HG03135 (cell line): ENCODE measurements around the gene NAALADL1.
A peak's percentile ranks its signal among the peaks of the same experiment; 100 is the strongest.
"Not testable (repeated sequence)": the region's sequence is repeated elsewhere in the genome, so short reads cannot be mapped to it uniquely, and the experiment has no call there.

Source experiments
- ATAC-seq: cut with Tn5 transposase; IDR thresholded peaks from one replicate; pipeline ENCODE4 v1.9.1; 2021; ENCODE audit warnings: mild to moderate bottlenecking, moderate library complexity; ENCODE audit not compliant: unreplicated experiment

NAALADL1 gene

DNA sequence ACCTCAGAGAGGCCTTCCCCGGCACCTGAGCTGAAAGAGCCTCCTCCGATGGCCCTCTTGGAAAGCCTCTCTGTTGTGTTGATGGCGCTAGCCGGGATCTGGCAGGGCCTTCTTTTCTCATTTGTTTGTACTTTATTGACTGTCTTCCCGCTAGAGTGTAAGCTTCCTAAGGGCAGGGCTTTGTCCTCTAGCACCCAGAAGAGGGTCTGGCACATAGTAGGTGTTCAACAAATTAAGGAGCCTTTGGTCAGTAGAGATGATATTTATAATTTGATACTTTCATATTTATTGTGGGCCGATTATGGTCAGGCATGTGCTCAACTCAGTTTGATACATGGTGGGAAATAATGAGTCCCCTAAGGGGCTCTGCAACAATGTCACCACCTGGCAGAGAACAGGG lies 40.4 kb downstream of the NAALADL1 start:
- no peak for ATAC-seq

DNA sequence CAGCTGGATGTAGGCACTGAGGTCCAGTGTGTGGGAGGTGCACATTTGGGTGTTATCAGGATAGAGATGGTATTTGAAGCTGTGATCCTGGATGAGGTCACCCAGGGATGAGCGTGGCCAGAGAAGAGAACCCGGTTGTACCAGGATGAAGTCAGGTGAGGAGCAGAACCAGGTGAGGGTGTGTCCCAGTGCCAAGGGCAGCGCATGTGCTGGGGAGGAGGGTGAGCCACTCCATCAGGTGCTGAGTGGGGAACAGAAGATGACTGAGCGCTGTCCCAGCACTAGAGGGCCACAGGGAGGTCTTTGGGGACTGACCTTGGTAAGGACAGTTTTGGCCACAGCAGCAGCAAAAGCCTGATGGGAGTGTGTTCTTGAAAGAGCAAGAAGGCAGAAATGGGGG lies 41.6 kb downstream of the NAALADL1 start:
- ATAC-seq = no peak

GRCh38 chr11:65014726-65015227 lies 43.6 kb downstream of the NAALADL1 start:
- no peak for ATAC-seq

DNA sequence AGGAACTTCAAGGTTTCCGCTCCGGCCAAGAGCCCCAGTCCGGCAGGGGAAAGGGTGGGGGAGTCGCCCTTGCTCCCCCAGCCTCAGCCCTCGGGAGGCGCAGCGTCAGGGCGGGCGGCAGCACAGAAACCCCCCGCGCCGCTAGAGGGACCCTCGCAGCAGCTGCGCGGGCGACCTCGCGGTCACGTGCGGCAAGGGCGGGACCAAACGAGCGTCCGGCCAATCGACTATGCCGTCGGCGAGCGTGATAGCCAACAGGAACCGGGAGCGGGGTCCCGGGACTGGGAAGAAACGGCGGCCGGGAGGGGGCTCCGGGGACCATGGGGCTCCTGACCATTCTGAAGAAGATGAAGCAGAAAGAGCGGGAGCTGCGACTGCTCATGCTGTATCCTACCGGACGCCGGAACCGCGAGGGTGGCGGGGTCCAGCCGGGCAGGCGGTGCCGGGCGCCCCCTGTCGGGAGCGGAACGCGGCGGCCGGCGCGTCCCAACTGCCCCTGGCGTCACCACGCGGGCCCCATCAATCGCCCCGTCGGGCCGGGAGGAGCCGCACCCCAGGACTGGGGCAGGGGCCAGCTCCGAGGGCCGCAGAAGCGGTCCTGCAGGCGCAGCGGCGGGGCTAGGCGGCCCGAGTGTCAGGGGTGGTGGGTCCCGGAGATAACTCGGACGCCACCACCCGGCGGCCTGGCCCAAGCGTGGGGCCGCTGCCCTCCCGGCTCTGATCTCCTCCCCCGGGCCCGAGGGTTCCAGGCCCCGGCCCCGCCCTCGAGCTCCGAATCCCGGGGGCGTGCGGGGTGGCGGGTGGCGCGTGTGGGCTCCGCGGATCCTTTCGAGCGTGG lies 44.2 kb downstream of the NAALADL1 start, which contains the start of gene ARL2:
TSS of gene ARL2 (plus strand) at position 273 of the 838 bp plus-strand sequence. CDS start at position 321, 48 bp downstream.
- peak; percentile 77 for ATAC-seq

GRCh38 chr11:65013130-65013887 lies 45.0 kb downstream of the NAALADL1 start:
- peak; percentile 66 for ATAC-seq

DNA sequence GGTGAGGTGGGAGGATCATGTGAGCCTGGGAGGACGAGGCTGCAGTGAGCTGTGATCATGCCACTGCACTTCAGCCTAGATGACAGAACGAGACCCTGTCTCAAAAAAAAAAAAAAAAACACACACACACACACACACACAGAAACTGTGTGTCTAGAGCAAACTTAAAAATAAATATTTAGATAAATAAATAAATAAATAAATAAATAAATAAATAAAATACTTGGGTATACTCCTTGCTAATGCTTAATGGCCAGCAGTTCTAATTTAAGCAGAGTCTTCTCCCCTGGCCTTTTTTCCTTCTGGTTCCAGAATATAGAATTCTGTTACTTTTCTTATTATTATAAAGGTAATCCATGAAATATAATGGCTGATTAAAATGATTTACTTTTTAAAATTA lies 49.5 kb downstream of the NAALADL1 start:
- ATAC-seq = no peak

DNA sequence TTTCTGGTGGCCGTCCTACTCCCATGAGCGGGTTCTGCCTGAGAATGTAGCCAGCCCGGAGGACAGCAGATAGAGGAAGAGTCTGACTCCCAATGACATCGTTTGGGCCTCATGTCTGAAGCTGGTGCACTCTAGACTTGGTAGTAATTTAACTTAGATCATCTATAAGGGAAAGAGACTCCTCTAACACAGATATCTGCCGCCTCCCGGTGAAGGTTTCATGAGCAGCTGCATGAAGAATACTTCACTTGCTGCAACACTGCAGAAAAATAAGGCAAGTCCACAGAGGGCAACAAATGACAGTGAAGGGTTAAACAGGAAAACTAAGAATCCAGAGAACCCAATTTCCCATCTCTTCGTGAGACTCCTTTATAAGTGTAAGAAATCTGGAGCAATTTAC lies 50.3 kb downstream of the NAALADL1 start:
- no peak for ATAC-seq

GRCh38 chr11:65003968-65004367 lies 54.4 kb downstream of the NAALADL1 start:
- ATAC-seq = not testable (repeated sequence)

DNA sequence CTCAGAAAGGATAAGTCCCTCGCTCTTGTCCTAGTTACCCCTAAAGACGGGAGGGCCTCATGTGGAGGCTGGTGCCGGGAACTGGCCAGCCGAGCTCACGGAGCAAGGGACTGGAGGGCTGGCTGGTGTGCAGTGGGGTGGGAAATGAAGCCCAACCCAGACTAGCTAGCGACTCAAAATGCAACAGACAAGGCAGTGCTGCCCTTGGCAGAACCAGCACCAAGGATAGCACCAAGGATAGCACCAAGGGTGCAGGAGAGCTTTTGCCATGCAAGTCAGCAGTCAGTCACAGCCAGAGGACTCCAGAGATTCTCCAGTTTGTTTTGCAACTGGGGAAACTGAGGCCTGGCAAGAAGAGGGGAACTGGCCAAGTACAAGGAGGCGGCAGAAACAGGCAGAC lies 55.1 kb downstream of the NAALADL1 start:
- no peak for ATAC-seq

DNA sequence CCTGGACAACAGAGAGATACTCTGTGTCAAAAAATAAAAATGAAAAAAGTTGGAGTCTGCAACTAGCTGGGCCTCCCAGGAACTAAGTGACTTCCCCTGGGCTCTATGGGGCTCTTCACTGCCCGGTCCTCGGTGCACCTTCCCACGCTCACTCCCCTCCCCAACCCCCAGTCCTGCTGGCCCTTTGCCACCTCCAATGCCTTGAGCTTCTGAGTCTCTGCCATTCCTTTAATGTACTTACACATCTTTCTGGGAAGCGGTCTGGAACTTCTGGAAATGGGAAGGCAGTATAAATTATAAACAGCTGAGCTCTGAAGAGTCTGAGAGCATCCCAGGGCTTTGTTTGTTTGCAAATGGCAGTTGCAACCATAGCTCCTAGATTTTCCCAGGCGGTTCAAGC lies 55.6 kb downstream of the NAALADL1 start:
- ATAC-seq = no peak

GRCh38 chr11:64999478-64999877 lies 58.9 kb downstream of the NAALADL1 start:
- no peak for ATAC-seq

- no peak for ATAC-seq
These were observed 59.5 kb downstream of the NAALADL1 start for GRCh38 chr11:64998690-64999431.

GRCh38 chr11:64998141-64998540 lies 60.2 kb downstream of the NAALADL1 start:
- ATAC-seq = no peak

GRCh38 chr11:64996710-64997380 lies 61.5 kb downstream of the NAALADL1 start, which contains the start of gene BATF2:
Gene BATF2, minus strand, starts transcription at chr11:64996971. Its CDS starts 57 bp downstream, at chr11:64996914.
- ATAC-seq = no peak

DNA sequence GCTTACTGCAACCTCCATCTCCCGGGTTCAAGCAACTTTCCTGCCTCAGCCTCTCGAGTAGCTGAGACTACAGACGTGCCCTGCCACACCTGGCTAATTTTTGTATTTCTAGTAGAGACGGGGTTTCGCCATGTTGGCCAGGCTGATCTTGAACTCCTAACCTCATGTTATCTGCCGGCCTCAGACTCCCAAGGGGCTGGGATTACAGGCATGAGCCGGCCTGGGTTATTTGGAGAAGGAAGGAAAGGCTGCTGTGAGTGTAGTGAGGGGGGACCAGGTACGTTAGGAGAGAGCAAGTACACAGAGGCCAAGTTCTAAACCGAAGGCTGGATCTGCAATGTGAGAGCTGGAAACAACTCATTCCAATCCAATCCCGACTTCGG lies 62.0 kb downstream of the NAALADL1 start:
- ATAC-seq = no peak
